22Rv1 (cell line): ENCODE data around the gene TRAPPC1.

Source experiments
- ZFX ChIP-seq: fragments of 450-650 bp; IDR thresholded peaks from 2 replicates; pipeline ENCODE4 v1.6.1; 2017; ENCODE audit warnings: antibody characterized with exemption, borderline replicate concordance
- TF ChIP-seq, protein P1 (sequence below): fragments of 450-650 bp; IDR thresholded peaks from 2 replicates; pipeline ENCODE4 v1.5.1; 2017; ENCODE audit warnings: mild to moderate bottlenecking

DNA sequence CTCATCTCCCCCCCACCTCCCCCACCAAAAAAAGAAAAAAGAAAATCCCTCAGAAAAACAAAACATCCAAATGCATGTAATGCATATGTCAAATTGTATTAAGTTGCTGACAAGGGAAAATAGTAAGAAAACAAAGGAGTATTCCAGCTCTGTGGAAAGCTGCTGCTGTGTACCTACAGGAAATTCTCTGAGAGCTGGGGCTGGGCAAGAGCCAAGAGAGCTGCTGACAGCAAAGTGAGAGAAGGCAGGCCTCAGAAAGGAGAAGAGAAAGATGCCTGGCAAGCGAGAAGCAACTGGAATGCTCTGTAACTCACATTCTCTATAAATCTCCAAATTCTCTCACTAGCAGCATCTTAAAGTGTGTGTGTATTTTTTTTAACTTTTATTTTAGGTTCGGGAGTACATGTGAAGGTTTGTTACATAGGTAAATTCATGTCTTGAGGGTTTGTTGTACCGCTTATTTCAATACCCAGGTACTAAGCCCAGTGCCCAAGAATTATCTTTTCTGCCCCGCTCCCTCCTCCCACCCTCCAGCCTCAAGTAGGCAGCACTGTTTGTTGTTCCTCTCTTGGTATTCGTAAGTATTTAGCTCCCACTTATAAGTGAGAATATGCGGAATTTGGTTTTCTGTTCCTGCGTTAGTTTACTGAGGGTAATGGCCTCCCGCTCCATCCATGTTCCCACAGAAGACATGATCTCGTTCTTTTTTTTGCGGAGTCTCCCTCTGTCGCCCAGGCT is 24.7 kb upstream of the TRAPPC1 start:
- TF ChIP-seq, protein P1, sequence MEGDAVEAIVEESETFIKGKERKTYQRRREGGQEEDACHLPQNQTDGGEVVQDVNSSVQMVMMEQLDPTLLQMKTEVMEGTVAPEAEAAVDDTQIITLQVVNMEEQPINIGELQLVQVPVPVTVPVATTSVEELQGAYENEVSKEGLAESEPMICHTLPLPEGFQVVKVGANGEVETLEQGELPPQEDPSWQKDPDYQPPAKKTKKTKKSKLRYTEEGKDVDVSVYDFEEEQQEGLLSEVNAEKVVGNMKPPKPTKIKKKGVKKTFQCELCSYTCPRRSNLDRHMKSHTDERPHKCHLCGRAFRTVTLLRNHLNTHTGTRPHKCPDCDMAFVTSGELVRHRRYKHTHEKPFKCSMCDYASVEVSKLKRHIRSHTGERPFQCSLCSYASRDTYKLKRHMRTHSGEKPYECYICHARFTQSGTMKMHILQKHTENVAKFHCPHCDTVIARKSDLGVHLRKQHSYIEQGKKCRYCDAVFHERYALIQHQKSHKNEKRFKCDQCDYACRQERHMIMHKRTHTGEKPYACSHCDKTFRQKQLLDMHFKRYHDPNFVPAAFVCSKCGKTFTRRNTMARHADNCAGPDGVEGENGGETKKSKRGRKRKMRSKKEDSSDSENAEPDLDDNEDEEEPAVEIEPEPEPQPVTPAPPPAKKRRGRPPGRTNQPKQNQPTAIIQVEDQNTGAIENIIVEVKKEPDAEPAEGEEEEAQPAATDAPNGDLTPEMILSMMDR, result no peak
- TF ChIP-seq ZFX, result no peak
